ENCODE measurements around the gene CSNK1G1. TPM values are rescaled to one million over a fixed set of nuclear protein-coding genes. Genes with fewer than 3 reads are reported as not detected.

The CSNK1G1 gene
- total and polyA plus RNA-seq, 2 of the 4 experiments (the other 2 are of a cell fraction) = 7.4 to 29.4 TPM

- no peak overlapping the region for H3K4me2 ChIP-seq (ENCODE audit: low read depth, low read length)
- no peak overlapping the region for H2BK5ac ChIP-seq (ENCODE audit: low read depth, low read length, poor library complexity, severe bottlenecking)
- H3K4me3 ChIP-seq (ENCODE audit: insufficient read depth, low read depth, low read length) = no peak overlapping the region
- H3K14ac ChIP-seq (replicated peaks; ENCODE audit: low read depth, low read length) = no peak overlapping the region
- H3K9me1 ChIP-seq (ENCODE audit: insufficient read depth, low read length) = peaks cover 8% of the 10 kb centered on the region; the same call in 1 of the 2 replicates
- H4K5ac ChIP-seq (ENCODE audit: low read depth, low read length) = no peak overlapping the region
- H3K27ac ChIP-seq (ENCODE audit: insufficient read depth, low read length) = no peak overlapping the region
- no peaks in the 10 kb centered on the region for H3K9me3 ChIP-seq (ENCODE audit: control insufficient read depth, insufficient read depth, low read length)
- CTCF ChIA-PET = no interaction called here
- no peak overlapping the region for H2BK120ac ChIP-seq (ENCODE audit: low read depth, low read length)
- dilution Hi-C loops (cut with HindIII; ENCODE audit: low sequenced_read_pairs, unreplicated experiment) = no loop called here
- H3K79me1 ChIP-seq (ENCODE audit: low read depth in 1 of 2, low read length in 2 of 2) = peaks cover 23 to 42% of the 10 kb centered on the region in 2 experiments
- no peak overlapping the region for H2AFZ ChIP-seq (replicated peaks; ENCODE audit: low read length, poor library complexity)
- BruUV-seq (replicated peaks) = no TSS peak
- no peak overlapping the region for H2AK5ac ChIP-seq (ENCODE audit: low read depth, low read length)
- no peak for ATAC-seq (ENCODE audit: low read depth)
- H2BK20ac ChIP-seq (ENCODE audit: low read depth, low read length) = no peak overlapping the region
- no peak overlapping the region for H3K9ac ChIP-seq (ENCODE audit: low read depth, low read length)
- POLR2A ChIA-PET (ENCODE audit: unreplicated experiment) = no interaction called here
- no peak overlapping the region for H3K56ac ChIP-seq (ENCODE audit: extremely low read depth, insufficient read depth, low read length)
- no peak overlapping the region for H3K23ac ChIP-seq (ENCODE audit: low read depth, low read length)
- H4K91ac ChIP-seq (ENCODE audit: insufficient read depth, low read depth, low read length) = no peak overlapping the region
- H3K27me3 ChIP-seq (ENCODE audit: control insufficient read depth, insufficient read depth, low read length) = no peaks in the 10 kb centered on the region
- no peak overlapping the region for H2AK9ac ChIP-seq (replicated peaks; ENCODE audit: low read depth, low read length, poor library complexity)
- DNase-seq = no peak
- intact Hi-C loops (cut with micrococcal nuclease) = loop anchor here (10.0 kb wide), 1 partner anchor 55 kb away; no protein-coding TSS in a partner anchor
- WGBS, 2 experiments (ENCODE audit: extremely low coverage in 2 of 2, insufficient read length in 1 of 2) = no CpG with 5 or more reads among the region's 2 CpGs
- peaks cover 15% of the 10 kb centered on the region for H4K20me1 ChIP-seq (ENCODE audit: insufficient read depth, low read length)
- in situ Hi-C loops (cut with MboI; ENCODE audit: low sequenced_read_pairs) = no loop called here
- no peak overlapping the region for H3K4ac ChIP-seq (ENCODE audit: low read depth, low read length)
- H3K18ac ChIP-seq (ENCODE audit: low read depth, low read length) = no peak overlapping the region
- H3K36me3 ChIP-seq (ENCODE audit: control insufficient read depth, insufficient read depth, low read length) = peaks cover 2% of the 10 kb centered on the region; the same call in 1 of the 2 replicates
- no peak overlapping the region for H2BK15ac ChIP-seq (ENCODE audit: low read depth, low read length)
- no peak for TF ChIP-seq FOS (IDR thresholded peaks at IDR 0.05; ENCODE audit: low read depth, low read length)
- TF ChIP-seq SMC3 (IDR thresholded peaks at IDR 0.05; ENCODE audit: low read depth, low read length) = no peak
- no peak overlapping the region for H4K8ac ChIP-seq (ENCODE audit: low read depth in 2 of 2, low read length in 2 of 2)
- H3K4me1 ChIP-seq (ENCODE audit: control insufficient read depth, insufficient read depth, low read length) = peaks cover 4% of the 10 kb centered on the region
These were observed 66.4 kb downstream of the CSNK1G1 start for GRCh38 chr15:64289550-64289949.
